HL-60 (cell line): Measurements from ENCODE around the gene CHCHD6.

Experiments used
- POLR2AphosphoS5 ChIP-seq: IDR thresholded peaks from 2 replicates; pipeline ENCODE4 v1.6.1; 2012; ENCODE audit warnings: low read depth
- TF ChIP-seq, protein P1 (sequence below): IDR thresholded peaks from one replicate; pipeline ENCODE4 v1.5.1; 2011; ENCODE audit warnings: low read length, control low read depth, inconsistent platforms; ENCODE audit not compliant: insufficient read depth
- TF ChIP-seq, protein P2 (sequence below): IDR thresholded peaks from 2 replicates; pipeline ENCODE4 v1.6.1; 2012; ENCODE audit warnings: low read depth; ENCODE audit not compliant: insufficient replicate concordance

DNA sequence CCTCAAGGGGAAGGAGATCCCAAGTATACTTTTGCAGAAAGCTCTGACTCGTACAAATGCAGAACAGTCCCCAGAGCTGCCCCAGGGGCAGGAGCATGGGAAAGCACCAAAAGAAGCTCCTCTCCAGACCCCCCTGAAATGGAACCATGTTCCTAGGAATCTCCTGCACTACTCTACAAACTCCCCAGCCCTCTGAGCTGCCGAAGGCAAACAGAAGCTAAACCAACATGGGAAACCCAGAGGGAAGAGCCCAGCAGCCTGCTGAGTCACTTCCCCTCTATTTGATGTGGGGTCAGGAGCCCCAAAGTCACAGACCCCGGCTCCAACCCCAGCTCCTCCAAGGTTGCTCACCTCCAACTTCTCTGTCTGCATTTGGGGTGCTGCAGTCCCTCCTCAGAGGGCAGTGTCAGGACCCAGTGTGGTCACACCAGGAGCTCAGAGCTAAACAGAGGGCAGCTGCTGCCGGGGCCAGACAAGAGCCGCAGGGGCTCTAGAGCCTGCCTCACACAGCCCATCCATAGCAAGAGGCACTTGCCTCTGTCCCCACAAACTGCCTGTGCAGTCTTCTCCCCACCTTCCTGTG lies 275.1 kb downstream of the CHCHD6 start:
- no peak for TF ChIP-seq POLR2AphosphoS5
- TF ChIP-seq, protein P1, sequence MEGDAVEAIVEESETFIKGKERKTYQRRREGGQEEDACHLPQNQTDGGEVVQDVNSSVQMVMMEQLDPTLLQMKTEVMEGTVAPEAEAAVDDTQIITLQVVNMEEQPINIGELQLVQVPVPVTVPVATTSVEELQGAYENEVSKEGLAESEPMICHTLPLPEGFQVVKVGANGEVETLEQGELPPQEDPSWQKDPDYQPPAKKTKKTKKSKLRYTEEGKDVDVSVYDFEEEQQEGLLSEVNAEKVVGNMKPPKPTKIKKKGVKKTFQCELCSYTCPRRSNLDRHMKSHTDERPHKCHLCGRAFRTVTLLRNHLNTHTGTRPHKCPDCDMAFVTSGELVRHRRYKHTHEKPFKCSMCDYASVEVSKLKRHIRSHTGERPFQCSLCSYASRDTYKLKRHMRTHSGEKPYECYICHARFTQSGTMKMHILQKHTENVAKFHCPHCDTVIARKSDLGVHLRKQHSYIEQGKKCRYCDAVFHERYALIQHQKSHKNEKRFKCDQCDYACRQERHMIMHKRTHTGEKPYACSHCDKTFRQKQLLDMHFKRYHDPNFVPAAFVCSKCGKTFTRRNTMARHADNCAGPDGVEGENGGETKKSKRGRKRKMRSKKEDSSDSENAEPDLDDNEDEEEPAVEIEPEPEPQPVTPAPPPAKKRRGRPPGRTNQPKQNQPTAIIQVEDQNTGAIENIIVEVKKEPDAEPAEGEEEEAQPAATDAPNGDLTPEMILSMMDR: no peak
- TF ChIP-seq, protein P2, sequence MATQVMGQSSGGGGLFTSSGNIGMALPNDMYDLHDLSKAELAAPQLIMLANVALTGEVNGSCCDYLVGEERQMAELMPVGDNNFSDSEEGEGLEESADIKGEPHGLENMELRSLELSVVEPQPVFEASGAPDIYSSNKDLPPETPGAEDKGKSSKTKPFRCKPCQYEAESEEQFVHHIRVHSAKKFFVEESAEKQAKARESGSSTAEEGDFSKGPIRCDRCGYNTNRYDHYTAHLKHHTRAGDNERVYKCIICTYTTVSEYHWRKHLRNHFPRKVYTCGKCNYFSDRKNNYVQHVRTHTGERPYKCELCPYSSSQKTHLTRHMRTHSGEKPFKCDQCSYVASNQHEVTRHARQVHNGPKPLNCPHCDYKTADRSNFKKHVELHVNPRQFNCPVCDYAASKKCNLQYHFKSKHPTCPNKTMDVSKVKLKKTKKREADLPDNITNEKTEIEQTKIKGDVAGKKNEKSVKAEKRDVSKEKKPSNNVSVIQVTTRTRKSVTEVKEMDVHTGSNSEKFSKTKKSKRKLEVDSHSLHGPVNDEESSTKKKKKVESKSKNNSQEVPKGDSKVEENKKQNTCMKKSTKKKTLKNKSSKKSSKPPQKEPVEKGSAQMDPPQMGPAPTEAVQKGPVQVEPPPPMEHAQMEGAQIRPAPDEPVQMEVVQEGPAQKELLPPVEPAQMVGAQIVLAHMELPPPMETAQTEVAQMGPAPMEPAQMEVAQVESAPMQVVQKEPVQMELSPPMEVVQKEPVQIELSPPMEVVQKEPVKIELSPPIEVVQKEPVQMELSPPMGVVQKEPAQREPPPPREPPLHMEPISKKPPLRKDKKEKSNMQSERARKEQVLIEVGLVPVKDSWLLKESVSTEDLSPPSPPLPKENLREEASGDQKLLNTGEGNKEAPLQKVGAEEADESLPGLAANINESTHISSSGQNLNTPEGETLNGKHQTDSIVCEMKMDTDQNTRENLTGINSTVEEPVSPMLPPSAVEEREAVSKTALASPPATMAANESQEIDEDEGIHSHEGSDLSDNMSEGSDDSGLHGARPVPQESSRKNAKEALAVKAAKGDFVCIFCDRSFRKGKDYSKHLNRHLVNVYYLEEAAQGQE: no peak
